Thymus (tissue), 11 donors: ENCODE results near the gene NFATC2. TPM values are rescaled to one million over a fixed set of nuclear protein-coding genes. Genes with fewer than 3 reads are reported as not detected.
"Not testable (repeated sequence)": the region's sequence is repeated elsewhere in the genome, so short reads cannot be mapped to it uniquely, and the experiment has no call there.

Source experiments
- DNase-seq, 9 donors: peaks; one replicate each; pipeline ENCODE4 v3.0.0-alpha.2; 2013; ENCODE audit warnings: low spot score in 9 of 9, low read depth in 6 of 9, missing footprints in 1 of 9
- H3K27ac ChIP-seq, 2 donors: one replicate each; pipeline ENCODE4 v1.5.1; 2013; ENCODE audit warnings: control low read depth in 1 of 2, low read depth in 1 of 2, low read length in 1 of 2, mild to moderate bottlenecking in 1 of 2, moderate library complexity in 1 of 2
- H3K27me3 ChIP-seq, 2 donors: one replicate each; pipeline ENCODE4 v1.5.1; 2013; ENCODE audit warnings: low read length in 1 of 2; ENCODE audit not compliant: control insufficient read depth in 2 of 2, insufficient read depth in 1 of 2
- H3K36me3 ChIP-seq, 2 donors: one replicate each; pipeline ENCODE4 v1.5.1; 2013; ENCODE audit warnings: low read length in 1 of 2, mild to moderate bottlenecking in 1 of 2, moderate library complexity in 1 of 2; ENCODE audit not compliant: control insufficient read depth in 2 of 2, insufficient read depth in 2 of 2
- H3K4me1 ChIP-seq, 2 donors: one replicate each; pipeline ENCODE4 v1.5.1; 2013; ENCODE audit warnings: low read length in 2 of 2; ENCODE audit not compliant: control insufficient read depth in 2 of 2, insufficient read depth in 2 of 2
- H3K4me3 ChIP-seq, 2 donors: one replicate each; pipeline ENCODE4 v1.5.1; 2013; ENCODE audit warnings: low read length in 2 of 2, control low read depth in 1 of 2, mild to moderate bottlenecking in 1 of 2
- H3K9me3 ChIP-seq, 2 donors: one replicate each; pipeline ENCODE4 v1.5.1; 2013; ENCODE audit warnings: low read length in 1 of 2, mild to moderate bottlenecking in 1 of 2; ENCODE audit not compliant: control insufficient read depth in 2 of 2, insufficient read depth in 1 of 2
- WGBS: extraction: QIAGEN DNeasy Blood & Tissue Kit; methylation state at CpG from one replicate; pipeline ENCODE4 v1.1.7; 2013; 5-methylcytosine and 5-hydroxymethylcytosine counted together
- polyA plus RNA-seq: library from polyadenylated mRNA; stranded (reverse); fragments of 200-250 nt; gene quantifications from one replicate; pipeline ENCODE4 v1.2.3, GENCODE V29; 2013
- total RNA-seq: library from RNA; stranded (reverse); fragments of 120-200 nt; gene quantifications from one replicate; pipeline ENCODE4 v1.2.4, GENCODE V29; 2013
- donor health status: healthy.

NFATC2 gene
- total and polyA plus RNA-seq, 2 donors, result 2.4 to 4.4 TPM

DNA sequence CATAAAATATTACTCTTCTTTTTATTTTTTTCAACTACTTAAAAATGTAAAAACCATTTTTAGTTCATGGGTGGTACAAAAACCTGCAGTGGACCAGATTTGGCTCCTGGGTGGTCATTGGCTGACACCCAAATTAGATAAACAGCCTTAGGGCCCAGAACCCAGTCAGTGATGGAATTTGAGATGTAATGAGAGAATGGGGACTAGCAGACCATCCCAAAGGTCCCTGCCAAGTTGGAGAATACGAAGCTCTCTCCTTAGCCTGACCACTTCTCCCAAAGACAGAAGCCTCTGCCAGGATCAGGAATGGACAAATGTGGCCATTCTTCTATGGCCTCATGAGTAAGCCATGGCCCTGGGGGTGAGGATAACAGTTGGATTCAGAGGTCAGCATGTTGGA lies 194.7 kb downstream of the NFATC2 start:
- Histone ChIP-seq H3K36me3 (no peaks in the 10 kb centered on the region), H3K4me1 (no peaks in the 10 kb centered on the region), H3K9me3 (no peaks in the 10 kb centered on the region), H3K27me3 (no peaks in the 10 kb centered on the region), H3K27ac (no peak overlapping the region), H3K4me3 (no peak overlapping the region)
- 87% methylated on average over 1 of the region's 1 CpG for WGBS
- no peak for DNase-seq

DNA sequence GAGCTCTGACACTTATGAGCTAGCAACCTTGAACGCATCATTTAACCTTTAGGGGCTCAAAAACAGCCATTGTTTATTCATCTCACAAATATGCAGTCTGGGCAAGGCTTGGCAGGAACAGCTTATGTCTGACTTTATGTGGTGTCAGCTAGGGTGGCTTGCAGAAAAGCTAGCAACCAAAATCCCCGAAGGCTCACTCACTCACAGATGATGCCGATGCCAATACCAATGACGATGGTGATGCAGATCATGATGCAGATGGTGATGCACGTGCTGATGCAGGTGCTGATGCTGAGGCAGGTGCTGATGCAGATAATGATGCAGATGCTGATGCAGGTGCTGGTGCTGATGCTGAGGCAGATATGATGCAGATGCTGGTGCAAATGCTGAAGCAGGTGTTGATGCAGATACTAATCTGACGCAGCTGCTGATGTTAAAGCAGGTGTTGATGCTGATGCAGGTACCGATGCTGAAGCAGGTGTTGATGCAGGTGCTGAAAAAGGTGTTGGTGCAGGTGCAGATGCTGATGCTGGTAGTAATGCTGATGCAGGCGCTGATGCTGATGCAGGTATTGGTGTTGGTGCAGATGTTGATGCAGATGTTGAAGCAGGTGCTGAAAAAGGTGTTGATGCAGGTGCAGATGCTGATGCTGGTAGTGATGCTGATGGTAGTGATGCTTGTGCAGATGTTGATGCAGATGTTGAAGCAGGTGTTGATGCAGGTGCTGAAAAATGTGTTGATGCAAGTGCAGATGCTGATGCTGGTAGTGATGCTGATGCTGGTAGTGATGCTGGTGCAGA lies 195.6 kb downstream of the NFATC2 start:
- no peak for DNase-seq
- Histone ChIP-seq H3K9me3 (no peaks in the 10 kb centered on the region), H3K36me3 (no peaks in the 10 kb centered on the region), H3K4me3 (no peak overlapping the region), H3K27me3 (no peaks in the 10 kb centered on the region), H3K4me1 (no peaks in the 10 kb centered on the region), H3K27ac (no peak overlapping the region)
- WGBS, result 94% methylated on average over 8 of the region's 8 CpGs

DNA sequence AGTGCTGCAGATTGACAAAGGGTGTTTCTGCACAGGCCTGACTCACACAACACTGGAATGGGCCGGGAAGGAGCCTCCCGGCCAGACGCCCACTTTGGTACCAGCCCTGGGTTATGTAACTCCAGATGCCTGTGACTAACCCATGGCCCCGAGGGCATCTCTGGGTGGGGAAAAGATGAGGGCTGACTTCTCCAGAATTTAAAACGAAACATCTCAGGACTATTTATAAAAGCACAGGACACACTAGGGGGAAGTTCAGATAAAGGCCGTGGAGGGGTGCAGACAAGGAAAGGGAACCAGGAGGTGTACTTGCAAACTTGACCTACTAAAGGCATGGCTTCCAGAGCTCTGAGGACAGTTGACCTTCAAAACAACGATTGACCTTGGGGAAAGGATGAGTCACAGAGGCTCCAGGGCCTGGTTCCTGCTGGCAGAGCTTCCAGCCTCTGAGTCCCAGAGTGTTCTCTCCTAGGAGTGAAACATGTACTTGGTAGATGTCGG lies 196.9 kb downstream of the NFATC2 start:
- WGBS, result 77% methylated on average over 8 of the region's 8 CpGs

DNA sequence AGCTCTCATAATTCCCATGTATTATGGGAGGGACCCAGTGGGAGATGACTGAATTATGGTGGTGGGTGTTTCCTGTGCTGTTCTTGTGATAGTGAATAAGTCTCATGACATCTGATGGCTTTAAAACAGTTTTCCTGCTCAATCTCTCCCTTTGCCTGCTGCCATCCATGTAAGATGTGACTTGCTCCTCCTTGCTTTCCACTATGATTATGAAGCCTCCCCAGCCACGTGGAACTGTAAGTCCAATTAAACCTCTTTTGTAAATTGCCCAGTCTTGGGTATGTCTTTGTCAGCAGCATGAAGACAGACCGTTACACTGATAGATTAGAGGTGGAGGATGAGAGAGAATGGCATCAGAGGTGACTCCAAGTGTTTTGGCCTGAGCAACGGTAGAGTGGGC lies 198.7 kb downstream of the NFATC2 start:
- not testable (repeated sequence) for H3K36me3 ChIP-seq, H3K9me3 ChIP-seq, DNase-seq, H3K27me3 ChIP-seq, H3K27ac ChIP-seq, H3K4me3 ChIP-seq, H3K4me1 ChIP-seq
- whole genome bisulfite sequencing, result 86% methylated on average over 3 of the region's 3 CpGs

More for the DNA sequence above, 196.9 kb downstream of the NFATC2 start:
- H3K9me3 ChIP-seq, result no peaks in the 10 kb centered on the region
- no peak for DNase-seq
- no peak overlapping the region for H3K27ac ChIP-seq
- no peak overlapping the region for H3K4me3 ChIP-seq
- no peaks in the 10 kb centered on the region for H3K36me3 ChIP-seq
- H3K27me3 ChIP-seq, result peaks cover 0 to 3% of the 10 kb centered on the region in 2 donors
- H3K4me1 ChIP-seq, result no peaks in the 10 kb centered on the region

DNA sequence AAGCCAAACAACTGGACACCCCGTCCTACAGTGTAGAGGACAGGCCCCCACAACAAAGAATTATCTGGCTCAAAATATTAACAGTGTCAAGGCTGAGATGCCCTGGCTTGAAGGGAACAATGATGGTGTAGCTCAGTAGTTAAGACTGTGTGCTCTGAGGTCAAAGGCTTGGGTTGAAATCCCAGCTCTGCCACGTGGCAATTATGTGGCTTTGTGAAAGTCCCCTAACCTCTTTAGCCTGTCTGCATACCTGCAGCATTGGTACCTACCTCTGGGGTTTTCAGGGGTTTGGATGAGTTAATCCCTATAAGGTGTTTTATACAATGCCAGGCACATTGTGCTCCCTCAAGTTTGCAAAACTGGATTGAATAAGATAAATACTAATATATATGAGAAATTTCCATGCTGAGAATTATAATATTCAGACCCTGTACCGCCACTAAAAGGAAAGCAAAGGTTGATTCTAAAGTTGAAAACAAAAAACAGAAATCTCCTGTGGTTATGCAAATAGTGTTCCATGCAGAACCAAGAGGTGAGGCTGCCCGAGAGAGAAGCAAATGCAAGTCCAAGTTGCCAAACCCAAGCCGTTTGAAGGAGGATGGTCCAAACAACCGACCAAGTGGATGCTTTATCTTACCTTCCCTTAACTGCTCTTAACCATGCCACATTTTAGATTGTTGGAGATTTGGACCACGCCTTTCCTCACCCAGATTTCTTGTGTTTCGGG lies 199.8 kb downstream of the NFATC2 start:
- Histone ChIP-seq H3K27ac (no peak overlapping the region), H3K27me3 (peaks cover 0 to 3% of the 10 kb centered on the region in 2 donors), H3K4me3 (no peak overlapping the region), H3K4me1 (no peaks in the 10 kb centered on the region), H3K9me3 (no peaks in the 10 kb centered on the region), H3K36me3 (no peaks in the 10 kb centered on the region)
- no peak for DNase-seq
- WGBS, result 87% methylated on average over 8 of the region's 8 CpGs

DNA sequence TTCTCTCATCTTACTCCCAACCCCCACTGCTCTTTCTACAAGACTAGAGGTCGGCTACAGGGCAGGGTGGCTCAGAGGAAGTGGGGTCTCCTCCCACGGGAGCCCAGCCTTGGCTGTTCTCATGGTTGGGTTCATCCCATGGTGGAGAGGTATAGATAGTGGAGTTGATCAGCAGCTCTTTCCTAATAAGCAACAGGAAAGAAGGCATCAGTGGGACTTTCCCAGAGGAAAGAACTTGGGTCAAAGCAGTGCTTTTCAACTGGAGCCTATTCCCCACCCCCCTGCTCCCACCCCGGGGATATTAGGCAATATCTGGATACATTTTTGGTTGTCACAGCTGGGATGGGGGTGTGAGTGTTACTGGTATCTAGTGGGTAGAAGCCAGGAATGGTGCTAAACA lies 200.9 kb downstream of the NFATC2 start:
- Histone ChIP-seq H3K27ac (no peak overlapping the region), H3K4me1 (no peaks in the 10 kb centered on the region), H3K36me3 (no peaks in the 10 kb centered on the region), H3K9me3 (no peaks in the 10 kb centered on the region), H3K4me3 (no peak overlapping the region), H3K27me3 (peaks cover 0 to 3% of the 10 kb centered on the region in 2 donors)
- WGBS, result 72% methylated on average over 3 of the region's 3 CpGs
- no peak for DNase-seq

DNA sequence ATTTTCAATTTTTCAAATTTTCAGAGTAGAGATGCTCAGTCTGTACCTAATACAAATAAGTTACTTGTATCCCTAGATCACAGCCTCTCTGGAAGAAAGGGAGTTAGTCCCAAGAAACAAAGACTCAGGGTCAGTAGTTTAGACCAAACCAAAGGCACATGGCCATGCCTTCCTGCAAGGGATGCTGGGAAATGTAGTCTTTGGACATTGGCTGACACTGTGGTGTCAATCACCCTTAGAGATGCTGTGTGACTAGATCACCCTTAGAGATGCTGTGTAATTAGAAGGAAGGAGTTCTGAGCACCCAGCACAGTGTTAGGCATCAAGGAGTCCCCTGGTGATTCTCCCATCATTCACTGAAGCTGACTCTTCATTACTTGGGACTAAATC lies 202.1 kb downstream of the NFATC2 start:
- no peak for DNase-seq

DNA sequence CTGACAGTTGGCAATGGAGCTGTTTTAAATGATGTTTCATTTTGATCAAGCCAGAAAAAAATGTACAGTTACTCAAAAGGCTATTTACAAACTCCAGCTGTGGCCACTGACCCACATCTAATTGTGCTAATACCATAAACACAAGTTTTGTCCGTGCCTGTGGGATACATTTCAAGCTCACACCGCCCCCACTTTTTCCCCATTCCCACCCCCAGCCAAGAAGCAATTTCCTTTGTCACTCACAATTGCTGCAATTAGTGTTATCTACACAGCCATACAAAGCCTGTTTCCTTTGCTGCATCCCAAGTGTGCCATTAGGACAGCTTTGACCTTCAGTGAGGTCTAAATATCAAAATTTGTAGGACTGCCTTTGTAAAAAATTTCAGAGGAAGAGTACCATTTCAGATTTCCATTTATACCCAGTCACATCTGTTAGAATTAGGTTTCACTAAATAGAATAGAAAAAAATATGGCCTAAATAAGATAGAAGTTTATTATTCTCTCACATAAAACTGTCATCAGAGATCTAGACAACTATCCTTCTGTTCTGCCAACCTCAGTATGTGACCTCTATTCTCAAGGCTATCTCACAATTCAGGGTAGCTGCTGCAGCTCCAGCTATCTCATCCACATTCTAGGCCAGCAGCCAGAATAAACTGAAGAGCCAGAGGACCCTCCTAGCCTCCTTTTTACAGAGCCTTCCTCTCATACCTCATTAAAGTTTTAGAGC lies 202.6 kb downstream of the NFATC2 start:
- no peaks in the 10 kb centered on the region for H3K9me3 ChIP-seq
- peaks cover 0 to 3% of the 10 kb centered on the region in 2 donors for H3K27me3 ChIP-seq
- H3K27ac ChIP-seq, result no peak overlapping the region
- H3K4me3 ChIP-seq, result no peak overlapping the region
- no peaks in the 10 kb centered on the region for H3K4me1 ChIP-seq
- WGBS, result 52% methylated on average over 2 of the region's 2 CpGs
- no peaks in the 10 kb centered on the region for H3K36me3 ChIP-seq
- DNase-seq, result no peak

More for the DNA sequence above, 202.1 kb downstream of the NFATC2 start:
- Histone ChIP-seq H3K9me3 (no peaks in the 10 kb centered on the region), H3K4me3 (no peak overlapping the region), H3K4me1 (no peaks in the 10 kb centered on the region), H3K36me3 (no peaks in the 10 kb centered on the region), H3K27me3 (peaks cover 0 to 3% of the 10 kb centered on the region in 2 donors), H3K27ac (no peak overlapping the region)
